Measurements from ENCODE around the gene SYK. TPM values are rescaled to one million over a fixed set of nuclear protein-coding genes. Genes with fewer than 3 reads are reported as not detected.

Gene SYK
- total RNA-seq, 1 experiment from 2014 or later, result 9.0 TPM

- TF ChIP-seq CTCF (IDR thresholded peaks at IDR 0.05 in 2 of 3, conservative IDR thresholded peaks at IDR 0.05 in 1 of 3; ENCODE audit: borderline replicate concordance in 1 of 3, insufficient read depth in 1 of 3, low read depth in 2 of 3, low read length in 2 of 3) (no peak), POLR2AphosphoS5 (IDR thresholded peaks at IDR 0.05; ENCODE audit: low read depth, low read length) (no peak), POLR2A (IDR thresholded peaks at IDR 0.05; ENCODE audit: borderline replicate concordance, extremely low read depth, insufficient read depth, insufficient read length) (no peak), CEBPB (IDR thresholded peaks at IDR 0.05; ENCODE audit: low read depth) (no peak), EZH2 (IDR thresholded peaks at IDR 0.05) (no peak), ATF3 (IDR thresholded peaks at IDR 0.05) (no peak), MAX (IDR thresholded peaks at IDR 0.05) (no peak)
Observed at GRCh38 chr9:90903766-90904424, 102.3 kb downstream of the SYK start (continued).

GRCh38 chr9:90904706-90905478 lies 103.3 kb downstream of the SYK start:
- Histone ChIP-seq H3K4me1 (ENCODE audit: control insufficient read depth in 1 of 2, insufficient read depth in 2 of 2, low read length in 2 of 2) (no peaks in the 10 kb centered on the region), H3K9me3 (ENCODE audit: control insufficient read depth in 1 of 2, insufficient read depth in 1 of 2, low read depth in 1 of 2, low read length in 2 of 2) (no peaks in the 10 kb centered on the region), H3K4me3 (replicated peaks in 1 of 2; ENCODE audit: low read depth in 1 of 2, low read length in 2 of 2) (no peak overlapping the region), H3K27me3 (ENCODE audit: insufficient read depth, low read length) (no peaks in the 10 kb centered on the region), H3K9ac (ENCODE audit: low read length) (no peak overlapping the region), H3K27ac (ENCODE audit: low read depth, low read length) (no peak overlapping the region), H3K9me2 (ENCODE audit: insufficient read depth) (no peaks in the 10 kb centered on the region), H3K79me2 (ENCODE audit: insufficient read depth, low read length) (no peaks in the 10 kb centered on the region), H3K36me3 (ENCODE audit: control insufficient read depth in 1 of 2, insufficient read depth in 2 of 2, low read length in 2 of 2) (no peaks in the 10 kb centered on the region), H2AFZ (ENCODE audit: low read depth, low read length, poor library complexity, severe bottlenecking) (no peak overlapping the region), H4K20me1 (ENCODE audit: insufficient read depth) (no peaks in the 10 kb centered on the region), H3K4me2 (ENCODE audit: low read length) (no peak overlapping the region)
- TF ChIP-seq CBX3 (IDR thresholded peaks at IDR 0.05; ENCODE audit: low read depth), result no peak
- no peak for TF ChIP-seq RAD21 (IDR thresholded peaks at IDR 0.05; ENCODE audit: low read depth)
- no peak for TF ChIP-seq SP1 (IDR thresholded peaks at IDR 0.05; ENCODE audit: low read depth)
- TF ChIP-seq ZFX (IDR thresholded peaks at IDR 0.05), result no peak
- TF ChIP-seq EZH2phosphoT487 (IDR thresholded peaks at IDR 0.05; ENCODE audit: borderline replicate concordance), result no peak
- no peak for TF ChIP-seq EZH2 (IDR thresholded peaks at IDR 0.05)
- intact Hi-C loops (cut with micrococcal nuclease), result no loop called here
- BruUV-seq (replicated peaks), result no TSS peak
- RAD21 ChIA-PET (ENCODE audit: low non-redundant PET in 1 of 2, low total read pairs in 2 of 2, uncharacterized antibody in 2 of 2, unreplicated experiment in 2 of 2), result no interaction called here
- POLR2A ChIA-PET, result no interaction called here
- CTCF ChIA-PET, result no interaction called here
- ATAC-seq (no peak), DNase-seq (ENCODE audit: low read depth, low spot score) (no peak)

Data from HCT116 (cell line).